Activated CD4-positive, alpha-beta T cell treated with anti-CD3 and anti-CD28 coated beads, Interleukin-2, Interleukin-6, amounts not matched to agents 100 ng/mL and 50 ng/mL, durations not matched to agents 16 hours and 8 hours (primary cell): ENCODE measurements around the gene PIP5K1B.

ENCODE experiments used
- DNase-seq: peaks from one replicate; pipeline ENCODE4 v3.0.0-alpha.2; 2020

Gene PIP5K1B

GRCh38 chr9:68740561-68740960 is 35.5 kb downstream of the PIP5K1B start:
- no peak for DNase-seq

DNA sequence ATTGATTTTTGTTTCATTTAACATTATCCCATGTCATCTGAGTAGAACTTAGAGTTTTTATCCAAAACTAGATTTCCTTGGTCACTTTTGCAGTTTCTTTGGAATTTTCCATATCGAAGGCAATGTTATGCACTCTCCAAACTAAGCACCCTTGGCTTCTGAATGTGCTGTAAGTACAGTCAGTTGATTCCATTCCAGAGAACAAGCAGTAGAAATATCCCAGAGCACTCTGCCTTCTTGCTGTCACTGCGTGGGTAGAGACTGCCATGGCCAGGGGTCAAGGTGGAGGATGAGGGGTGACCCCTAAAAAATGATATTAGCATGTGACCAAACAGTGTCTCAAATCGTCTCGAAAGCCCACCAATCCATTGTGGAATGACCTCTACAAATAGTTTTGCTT is 36.2 kb downstream of the PIP5K1B start:
- DNase-seq: no peak

DNA sequence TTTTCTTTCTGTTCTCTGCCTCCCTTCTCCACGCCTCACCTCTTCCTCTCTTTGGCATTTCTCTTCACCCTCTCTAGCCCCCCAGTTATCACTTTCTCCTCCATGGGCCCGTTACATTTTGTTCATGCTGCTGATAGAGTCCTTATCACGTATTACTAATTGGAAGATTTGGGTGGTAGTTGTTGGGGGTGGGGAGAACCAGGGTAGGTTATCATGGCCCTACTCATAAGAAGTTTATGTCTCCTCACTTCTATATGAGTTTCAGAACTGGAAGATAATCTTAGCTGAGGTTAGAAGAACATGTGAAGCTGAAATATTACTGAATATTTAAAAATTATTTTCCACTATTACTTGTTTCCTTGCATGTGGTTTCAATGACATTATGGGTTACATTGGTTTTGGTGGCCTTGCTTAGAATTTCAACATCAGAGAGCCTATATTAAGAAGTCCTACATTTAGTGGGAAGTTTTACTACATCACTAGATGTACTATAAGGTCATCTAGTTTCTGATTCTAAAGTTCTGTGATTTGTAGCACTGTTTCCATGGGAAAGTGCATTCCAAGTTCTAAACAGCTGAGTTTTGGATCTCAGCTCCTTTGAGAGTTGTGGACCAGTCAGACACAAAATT is 36.8 kb downstream of the PIP5K1B start:
- DNase-seq: no peak

DNA sequence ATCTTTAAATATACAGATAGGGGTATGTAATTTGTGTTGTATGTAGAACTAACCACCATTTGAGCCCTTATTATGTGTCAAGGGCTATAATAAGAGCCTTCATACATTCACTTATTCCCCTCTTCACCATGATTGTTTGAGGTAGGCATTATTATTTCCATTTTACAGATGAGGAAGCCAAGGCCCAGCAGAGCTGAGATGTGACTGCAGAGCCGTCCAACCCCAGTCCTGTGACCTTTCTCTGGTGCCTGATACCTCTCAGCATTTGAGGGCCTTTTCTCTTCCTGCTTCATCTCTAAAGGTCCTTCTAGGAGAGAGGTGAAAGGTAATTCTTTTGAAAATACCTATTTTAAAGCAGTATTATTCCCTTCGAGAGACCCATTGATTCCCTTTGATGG is 37.3 kb downstream of the PIP5K1B start:
- no peak for DNase-seq

DNA sequence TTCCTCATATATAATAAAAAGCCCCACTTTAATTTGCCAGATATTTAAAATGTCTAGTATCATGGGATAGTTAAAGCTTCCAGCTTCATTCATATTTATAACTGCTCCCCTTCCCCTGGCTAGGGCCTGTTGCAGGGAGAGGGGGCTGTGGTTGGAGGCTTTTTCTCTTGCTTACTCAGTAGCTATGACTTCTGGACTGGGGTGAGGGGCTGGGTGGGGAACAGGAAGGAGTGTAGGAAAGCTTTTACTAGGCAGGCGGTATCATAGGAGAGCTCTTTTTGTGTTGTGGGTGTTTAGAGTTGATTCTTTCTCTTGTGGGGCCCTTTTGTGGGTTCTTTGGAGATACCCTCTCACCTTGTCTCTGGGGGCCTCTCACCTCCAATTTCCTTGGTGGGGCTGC is 39.4 kb downstream of the PIP5K1B start:
- no peak for DNase-seq

DNA sequence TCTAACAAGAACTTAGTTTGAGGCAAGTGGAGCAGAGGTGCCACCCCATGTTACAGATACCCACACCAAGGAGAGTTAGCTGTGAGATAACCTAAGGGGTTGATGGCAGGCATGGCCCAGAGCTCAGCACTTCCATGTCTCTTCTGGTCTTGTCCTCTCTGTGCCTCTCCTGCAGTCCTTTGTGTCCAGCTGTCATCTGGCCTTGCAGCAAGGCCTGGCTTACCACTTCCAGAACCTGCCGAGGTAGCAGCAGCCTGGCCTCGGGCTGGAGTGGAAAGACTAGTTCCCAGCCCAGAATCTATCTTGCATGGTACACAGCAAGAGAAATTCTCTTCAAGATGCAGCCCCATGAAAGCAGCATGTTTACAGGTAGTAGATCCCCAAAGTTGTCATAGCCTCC is 41.5 kb downstream of the PIP5K1B start:
- no peak for DNase-seq

- DNase-seq: no peak
These were observed 42.0 kb downstream of the PIP5K1B start for GRCh38 chr9:68747043-68747533.

DNA sequence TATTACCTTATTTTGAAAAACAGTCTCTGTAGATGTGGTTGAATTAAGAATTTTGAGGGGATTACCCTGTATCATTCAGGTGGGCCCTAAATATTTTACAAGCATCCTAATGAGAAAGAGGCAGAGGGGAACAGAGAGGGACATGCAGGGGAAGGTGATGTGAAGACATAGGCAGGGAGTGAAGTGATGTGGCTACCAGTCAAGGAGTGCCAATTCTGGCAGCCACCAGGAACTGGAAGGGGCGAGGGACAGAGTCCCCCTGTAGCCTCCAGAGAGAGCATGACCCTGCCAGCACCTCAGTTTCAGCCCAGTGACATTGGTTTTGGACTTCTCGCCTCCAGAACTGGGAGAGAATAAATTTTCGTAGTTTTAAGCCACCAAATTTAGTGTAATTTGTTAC is 44.1 kb downstream of the PIP5K1B start:
- no peak for DNase-seq

DNA sequence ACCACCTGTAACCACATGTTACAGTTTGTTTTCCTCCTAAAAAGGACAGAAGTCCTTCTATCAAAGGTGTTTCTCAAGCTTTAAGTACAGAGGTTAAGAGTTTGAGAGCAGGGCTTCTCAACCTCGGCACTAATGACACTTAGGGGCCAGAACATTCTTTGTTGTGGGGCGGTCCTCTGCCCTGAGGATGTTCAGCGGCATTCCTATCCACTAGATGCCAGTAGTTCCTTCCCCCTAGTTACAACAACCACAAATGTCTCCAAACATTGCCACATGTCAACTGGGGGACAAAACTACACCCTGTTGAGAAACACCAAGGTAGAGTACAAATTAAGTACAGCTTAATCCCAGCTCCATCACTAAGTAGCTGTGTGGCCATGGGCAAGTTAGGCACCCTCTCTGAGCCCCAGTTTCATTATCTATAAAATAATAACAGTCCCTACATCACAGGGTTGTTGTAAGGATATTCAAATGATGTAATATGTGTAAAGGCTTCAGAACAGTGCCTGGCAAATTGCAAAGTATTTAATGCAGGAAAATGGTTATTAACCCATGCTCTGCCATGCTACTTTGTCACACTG is 44.6 kb downstream of the PIP5K1B start:
- no peak for DNase-seq

- DNase-seq: no peak
These were observed 45.2 kb downstream of the PIP5K1B start for GRCh38 chr9:68750255-68750654.

DNA sequence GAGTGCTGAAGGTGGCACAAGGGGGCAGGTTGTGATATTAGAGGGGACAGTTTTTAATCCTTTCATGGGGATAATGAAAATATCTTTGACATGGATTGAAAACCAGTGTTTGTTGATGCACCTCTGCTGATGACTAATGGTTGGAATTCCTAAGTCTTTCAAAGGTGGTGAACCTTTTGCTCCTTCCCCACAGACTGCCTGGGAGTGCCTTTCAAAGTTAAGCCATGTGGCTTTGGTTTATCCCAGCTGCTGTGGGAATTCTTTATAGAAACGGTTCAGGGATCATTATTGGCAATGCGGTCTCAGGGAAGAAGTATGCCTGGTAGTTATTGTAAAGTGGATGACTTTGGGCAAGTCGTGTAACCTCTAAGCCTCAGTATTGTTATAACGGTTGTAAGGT is 45.7 kb downstream of the PIP5K1B start:
- no peak for DNase-seq

DNA sequence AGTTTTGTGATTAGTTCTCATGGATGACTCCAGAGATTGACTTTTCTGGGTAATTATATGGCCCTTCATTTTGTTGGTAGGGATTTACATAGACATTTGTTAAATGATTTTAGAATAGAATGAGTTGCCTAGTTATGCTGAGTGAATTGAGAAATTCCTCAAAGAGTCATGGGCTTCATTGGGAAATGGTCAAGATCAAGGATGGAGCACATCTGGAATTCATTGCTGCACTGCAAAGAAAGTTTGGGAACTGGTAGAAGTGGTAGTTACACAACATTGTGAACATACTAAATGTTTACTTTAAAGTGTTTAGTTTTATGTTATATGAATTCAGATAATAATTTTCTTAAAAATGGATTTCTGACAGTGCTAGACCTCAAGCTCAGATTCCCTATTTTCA is 46.5 kb downstream of the PIP5K1B start:
- DNase-seq: no peak

- no peak for DNase-seq
These were observed 50.0 kb downstream of the PIP5K1B start for GRCh38 chr9:68755051-68755450.

- DNase-seq: no peak
These were observed 50.7 kb downstream of the PIP5K1B start for GRCh38 chr9:68755752-68756151.

- DNase-seq: no peak
These were observed 55.1 kb downstream of the PIP5K1B start for GRCh38 chr9:68759981-68760673.

DNA sequence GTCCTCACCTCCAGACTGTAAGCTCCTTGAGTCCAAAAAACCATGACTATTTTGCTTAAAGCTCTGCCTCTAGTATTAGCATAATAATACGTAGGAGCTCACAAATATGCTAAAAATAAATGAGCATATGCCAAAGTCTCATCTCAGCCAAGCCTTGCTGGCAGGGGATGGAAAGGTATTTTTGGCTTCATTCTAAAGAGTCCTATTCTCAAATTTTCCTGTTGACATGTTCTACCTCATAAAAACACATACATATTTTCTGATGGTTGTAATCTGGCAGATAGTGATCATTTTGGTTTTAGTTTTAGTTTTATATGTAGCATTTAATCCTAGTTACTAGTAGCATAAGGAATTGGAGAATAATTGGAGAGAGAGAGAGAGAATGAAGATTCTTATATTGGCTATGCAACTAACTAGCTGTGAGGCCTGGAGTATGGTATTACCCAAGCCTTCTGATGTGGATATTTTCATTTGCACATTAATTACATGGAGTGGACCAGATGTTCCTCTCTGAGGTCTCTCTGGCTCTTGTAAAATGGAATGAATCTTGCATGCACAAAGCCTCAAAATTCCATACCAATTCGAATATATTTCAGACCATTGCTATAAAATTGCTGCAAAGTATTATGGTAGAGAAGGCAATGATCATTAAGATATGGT is 55.8 kb downstream of the PIP5K1B start:
- DNase-seq: no peak

DNA sequence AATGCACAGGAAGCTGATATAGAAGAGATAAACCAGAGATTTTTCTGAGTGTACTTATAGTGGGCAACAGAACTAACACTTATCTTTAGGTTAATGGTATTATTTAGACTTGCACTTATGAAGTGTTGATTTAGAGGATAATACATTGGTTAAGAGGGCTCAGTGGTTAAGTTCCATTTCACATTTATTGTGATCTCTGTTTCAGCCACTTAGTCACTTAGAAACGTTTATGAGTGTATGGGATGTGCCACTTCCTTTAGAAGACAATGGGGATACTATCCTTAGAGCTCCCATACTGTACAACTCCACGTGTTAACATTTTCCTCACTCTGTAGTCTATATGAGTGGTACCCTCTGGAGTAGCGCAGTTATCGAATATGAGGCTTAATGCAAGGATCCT is 57.5 kb downstream of the PIP5K1B start:
- no peak for DNase-seq

DNA sequence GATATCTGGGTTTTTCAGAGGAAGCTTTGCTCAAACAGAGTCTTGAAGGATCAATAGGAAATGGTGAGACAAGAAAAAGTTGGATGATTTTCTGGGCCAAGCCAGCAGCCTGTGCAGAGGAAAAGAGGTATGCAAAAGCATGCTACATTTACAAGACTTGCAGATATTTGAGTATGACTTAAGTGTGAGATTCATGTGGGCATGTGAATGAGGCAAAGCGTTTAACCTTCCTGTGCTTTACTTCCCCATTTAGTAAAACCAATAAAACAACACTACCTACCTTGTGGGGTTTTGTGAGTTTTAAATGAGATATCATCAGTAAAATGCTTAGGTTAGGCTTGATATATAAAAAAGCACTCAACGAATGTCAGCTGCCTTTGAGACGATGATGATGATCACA is 58.1 kb downstream of the PIP5K1B start:
- no peak for DNase-seq

DNA sequence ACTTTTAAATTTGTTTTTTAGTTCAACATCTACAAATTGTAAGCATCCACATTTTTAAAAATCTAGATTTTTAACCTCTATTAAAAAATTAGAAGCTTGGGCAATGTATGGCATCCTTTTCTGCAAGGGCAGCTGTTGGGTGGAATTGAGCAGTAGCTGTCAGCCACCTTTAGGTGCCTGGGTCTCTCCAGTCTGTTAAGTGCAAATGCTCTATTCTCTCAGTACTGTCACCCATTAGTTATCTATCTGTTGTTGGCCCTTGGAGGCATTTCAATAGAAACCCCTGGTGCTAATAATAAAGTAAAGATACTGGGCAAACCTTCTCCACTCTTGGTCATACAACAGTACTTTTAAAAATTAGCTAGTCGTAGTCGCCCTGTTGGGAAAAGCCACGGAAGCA is 63.6 kb downstream of the PIP5K1B start:
- no peak for DNase-seq

GRCh38 chr9:68769852-68770251 is 64.8 kb downstream of the PIP5K1B start:
- no peak for DNase-seq

- DNase-seq: no peak
These were observed 66.3 kb downstream of the PIP5K1B start for GRCh38 chr9:68771376-68771775.

GRCh38 chr9:68775003-68775730 is 70.1 kb downstream of the PIP5K1B start:
- no peak for DNase-seq

DNA sequence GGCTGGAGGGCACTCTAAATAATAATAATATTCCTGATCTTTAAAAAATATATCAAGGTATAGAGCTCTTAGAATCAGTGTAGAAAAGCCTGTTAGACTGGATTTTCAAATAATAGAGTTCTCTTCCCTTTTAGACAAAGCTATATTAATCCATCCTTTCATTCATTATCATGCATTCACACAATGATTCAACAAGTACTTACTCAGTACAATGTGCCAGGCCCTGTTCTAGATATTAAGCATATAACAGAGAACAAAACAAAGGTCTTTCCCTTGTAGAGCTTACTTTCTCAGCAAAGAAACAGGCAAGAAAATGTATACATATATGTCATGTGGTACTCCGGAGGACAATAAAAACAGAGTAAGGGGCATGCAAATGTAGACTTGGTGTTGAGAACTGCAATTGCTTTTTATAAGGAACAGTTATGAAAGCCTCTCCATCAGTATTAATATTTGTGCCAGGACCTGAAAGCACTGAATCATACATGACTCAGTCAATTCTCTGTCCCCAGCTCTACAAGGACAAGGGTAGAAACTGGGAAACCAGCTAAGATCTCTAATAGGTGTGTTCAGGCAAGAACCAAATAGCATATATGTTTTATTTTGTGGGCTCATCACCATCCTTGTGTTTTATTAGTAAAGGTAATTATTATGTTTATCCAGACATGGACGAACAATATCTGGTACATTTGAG is 72.2 kb downstream of the PIP5K1B start:
- no peak for DNase-seq
